Measurements from ENCODE around the gene PLCB4. TPM values are rescaled to one million over a fixed set of nuclear protein-coding genes. Genes with fewer than 3 reads are reported as not detected.

Gene PLCB4
- total and polyA plus RNA-seq, 12 donors = 0.26 to 8.5 (median 2.8) TPM

DNA sequence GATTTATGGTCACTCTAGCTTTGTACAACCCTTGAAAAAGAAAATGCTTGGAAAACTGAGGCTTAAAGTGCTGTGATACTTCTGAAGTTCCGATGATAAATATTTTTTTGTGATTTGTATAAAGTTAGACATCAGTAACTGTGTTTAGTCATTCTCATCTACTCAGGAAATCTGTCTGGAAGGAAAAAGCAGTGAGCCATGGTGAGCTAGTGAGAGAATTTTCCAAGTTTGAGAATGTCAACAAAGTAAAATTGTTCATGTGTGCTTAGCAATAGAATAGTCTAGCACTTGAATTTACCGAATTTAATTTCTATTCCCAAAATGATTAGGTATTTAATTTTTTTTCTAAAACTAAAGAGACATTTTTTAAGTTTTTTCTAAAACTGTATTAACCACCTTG lies 41.3 kb upstream of the PLCB4 start:
- intact Hi-C loops (cut with DNase I) = no loop called here
- H3K27me3 ChIP-seq = no peaks in the 10 kb centered on the region
- no peak overlapping the region for H3K27ac ChIP-seq
- 69 to 82% (median 79%) methylated on average over 2 of the region's 2 CpGs for WGBS, 4 donors
- H3K36me3 ChIP-seq (replicated peaks in 1 of 2) = no peaks in the 10 kb centered on the region
- H3K4me3 ChIP-seq = no peak overlapping the region
- no peak for DNase-seq
- no peaks in the 10 kb centered on the region for H3K4me1 ChIP-seq (replicated peaks in 1 of 2)
- TF ChIP-seq POLR2A (IDR thresholded peaks at IDR 0.05) = no peak
- TF ChIP-seq, protein P1, sequence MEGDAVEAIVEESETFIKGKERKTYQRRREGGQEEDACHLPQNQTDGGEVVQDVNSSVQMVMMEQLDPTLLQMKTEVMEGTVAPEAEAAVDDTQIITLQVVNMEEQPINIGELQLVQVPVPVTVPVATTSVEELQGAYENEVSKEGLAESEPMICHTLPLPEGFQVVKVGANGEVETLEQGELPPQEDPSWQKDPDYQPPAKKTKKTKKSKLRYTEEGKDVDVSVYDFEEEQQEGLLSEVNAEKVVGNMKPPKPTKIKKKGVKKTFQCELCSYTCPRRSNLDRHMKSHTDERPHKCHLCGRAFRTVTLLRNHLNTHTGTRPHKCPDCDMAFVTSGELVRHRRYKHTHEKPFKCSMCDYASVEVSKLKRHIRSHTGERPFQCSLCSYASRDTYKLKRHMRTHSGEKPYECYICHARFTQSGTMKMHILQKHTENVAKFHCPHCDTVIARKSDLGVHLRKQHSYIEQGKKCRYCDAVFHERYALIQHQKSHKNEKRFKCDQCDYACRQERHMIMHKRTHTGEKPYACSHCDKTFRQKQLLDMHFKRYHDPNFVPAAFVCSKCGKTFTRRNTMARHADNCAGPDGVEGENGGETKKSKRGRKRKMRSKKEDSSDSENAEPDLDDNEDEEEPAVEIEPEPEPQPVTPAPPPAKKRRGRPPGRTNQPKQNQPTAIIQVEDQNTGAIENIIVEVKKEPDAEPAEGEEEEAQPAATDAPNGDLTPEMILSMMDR (IDR thresholded peaks at IDR 0.05) = no peak
- H3K9me3 ChIP-seq (replicated peaks in 1 of 3) = no peaks in the 10 kb centered on the region

- DNase-seq = no peak
- Histone ChIP-seq H3K4me1 (replicated peaks in 1 of 2) (no peaks in the 10 kb centered on the region), H3K4me3 (no peak overlapping the region), H3K9me3 (replicated peaks in 1 of 3) (no peaks in the 10 kb centered on the region), H3K36me3 (replicated peaks in 1 of 2) (no peaks in the 10 kb centered on the region), H3K27me3 (no peaks in the 10 kb centered on the region), H3K27ac (no peak overlapping the region)
- TF ChIP-seq, protein P1 (IDR thresholded peaks at IDR 0.05) = no peak
- no peak for TF ChIP-seq POLR2A (IDR thresholded peaks at IDR 0.05)
- intact Hi-C loops (cut with DNase I) = no loop called here
- 72 to 88% (median 84%) methylated on average over 3 of the region's 3 CpGs for WGBS, 4 donors
These were observed 40.5 kb upstream of the PLCB4 start for GRCh38 chr20:9028419-9028818.

DNA sequence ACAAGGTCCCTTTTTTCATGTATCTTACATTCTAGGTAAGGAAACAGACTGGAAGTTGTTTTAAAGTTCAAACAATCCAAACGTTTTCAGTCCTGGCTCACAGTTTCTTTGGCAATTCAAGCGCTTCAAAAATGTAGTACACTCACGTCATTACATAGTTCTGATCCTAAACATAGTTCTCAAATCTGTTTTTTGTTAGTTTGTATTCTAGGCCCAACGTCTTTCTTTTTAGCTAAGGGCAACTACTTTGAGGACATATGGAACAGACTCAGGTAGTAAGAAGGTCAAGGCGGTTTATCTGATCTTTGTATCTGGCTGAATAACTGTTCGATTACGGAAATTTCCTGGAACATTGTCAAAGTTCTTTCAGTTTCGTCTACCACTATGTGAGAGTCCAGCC lies 36.9 kb upstream of the PLCB4 start:
- Histone ChIP-seq H3K4me1 (replicated peaks in 1 of 2) (no peaks in the 10 kb centered on the region), H3K27me3 (no peaks in the 10 kb centered on the region), H3K27ac (no peak overlapping the region), H3K4me3 (no peak overlapping the region), H3K9me3 (replicated peaks in 1 of 3) (no peaks in the 10 kb centered on the region), H3K36me3 (replicated peaks in 1 of 2) (no peaks in the 10 kb centered on the region)
- DNase-seq = no peak
- 71 to 79% (median 78%) methylated on average over 8 of the region's 8 CpGs for WGBS, 4 donors
- intact Hi-C loops (cut with DNase I) = no loop called here
- TF ChIP-seq POLR2A (IDR thresholded peaks at IDR 0.05) = no peak
- TF ChIP-seq, protein P1 (IDR thresholded peaks at IDR 0.05) = no peak

DNA sequence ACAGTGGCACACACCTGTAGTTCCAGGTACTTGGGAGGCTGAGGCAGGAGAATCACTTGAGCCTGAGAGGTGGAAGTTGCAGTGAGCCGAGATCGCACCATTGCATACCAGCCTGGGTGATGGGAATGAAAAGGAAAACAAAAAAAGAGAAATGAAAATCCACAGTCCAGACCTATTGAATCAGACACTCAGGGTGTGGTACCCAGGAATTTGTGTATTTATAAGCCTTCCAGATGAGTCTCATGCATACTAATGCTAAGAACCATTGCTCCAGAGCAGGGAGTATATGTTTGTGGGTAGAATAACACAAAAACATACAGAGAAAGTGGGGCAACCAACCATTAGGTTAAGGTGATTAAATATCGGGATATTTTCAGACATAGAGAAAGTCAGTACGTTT lies 36.1 kb upstream of the PLCB4 start:
- Histone ChIP-seq H3K9me3 (replicated peaks in 1 of 3) (no peaks in the 10 kb centered on the region), H3K27me3 (no peaks in the 10 kb centered on the region), H3K4me3 (no peak overlapping the region), H3K4me1 (replicated peaks in 1 of 2) (no peaks in the 10 kb centered on the region), H3K27ac (no peak overlapping the region), H3K36me3 (replicated peaks in 1 of 2) (no peaks in the 10 kb centered on the region)
- 84 to 90% (median 86%) methylated on average over 4 of the region's 4 CpGs for WGBS, 4 donors
- no peak for TF ChIP-seq POLR2A (IDR thresholded peaks at IDR 0.05)
- TF ChIP-seq, protein P1 (IDR thresholded peaks at IDR 0.05) = no peak
- DNase-seq = no peak
- intact Hi-C loops (cut with DNase I) = no loop called here

All from adrenal gland (tissue), 12 donors.